ENCODE results near the gene CNTN4.
"Not testable (repeated sequence)": the region's sequence is repeated elsewhere in the genome, so short reads cannot be mapped to it uniquely, and the experiment has no call there.

CNTN4 gene

GRCh38 chr3:2978977-2979732 is 880.5 kb downstream of the CNTN4 start:
- DNase-seq (ENCODE audit: low read depth): no peak
- H3K4me3 ChIP-seq (ENCODE audit: low read length): no peak overlapping the region
- TF ChIP-seq, protein P1, sequence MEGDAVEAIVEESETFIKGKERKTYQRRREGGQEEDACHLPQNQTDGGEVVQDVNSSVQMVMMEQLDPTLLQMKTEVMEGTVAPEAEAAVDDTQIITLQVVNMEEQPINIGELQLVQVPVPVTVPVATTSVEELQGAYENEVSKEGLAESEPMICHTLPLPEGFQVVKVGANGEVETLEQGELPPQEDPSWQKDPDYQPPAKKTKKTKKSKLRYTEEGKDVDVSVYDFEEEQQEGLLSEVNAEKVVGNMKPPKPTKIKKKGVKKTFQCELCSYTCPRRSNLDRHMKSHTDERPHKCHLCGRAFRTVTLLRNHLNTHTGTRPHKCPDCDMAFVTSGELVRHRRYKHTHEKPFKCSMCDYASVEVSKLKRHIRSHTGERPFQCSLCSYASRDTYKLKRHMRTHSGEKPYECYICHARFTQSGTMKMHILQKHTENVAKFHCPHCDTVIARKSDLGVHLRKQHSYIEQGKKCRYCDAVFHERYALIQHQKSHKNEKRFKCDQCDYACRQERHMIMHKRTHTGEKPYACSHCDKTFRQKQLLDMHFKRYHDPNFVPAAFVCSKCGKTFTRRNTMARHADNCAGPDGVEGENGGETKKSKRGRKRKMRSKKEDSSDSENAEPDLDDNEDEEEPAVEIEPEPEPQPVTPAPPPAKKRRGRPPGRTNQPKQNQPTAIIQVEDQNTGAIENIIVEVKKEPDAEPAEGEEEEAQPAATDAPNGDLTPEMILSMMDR (IDR thresholded peaks at IDR 0.05; ENCODE audit: insufficient read depth, low read depth, low read length, missing control alignments): no peak

DNA sequence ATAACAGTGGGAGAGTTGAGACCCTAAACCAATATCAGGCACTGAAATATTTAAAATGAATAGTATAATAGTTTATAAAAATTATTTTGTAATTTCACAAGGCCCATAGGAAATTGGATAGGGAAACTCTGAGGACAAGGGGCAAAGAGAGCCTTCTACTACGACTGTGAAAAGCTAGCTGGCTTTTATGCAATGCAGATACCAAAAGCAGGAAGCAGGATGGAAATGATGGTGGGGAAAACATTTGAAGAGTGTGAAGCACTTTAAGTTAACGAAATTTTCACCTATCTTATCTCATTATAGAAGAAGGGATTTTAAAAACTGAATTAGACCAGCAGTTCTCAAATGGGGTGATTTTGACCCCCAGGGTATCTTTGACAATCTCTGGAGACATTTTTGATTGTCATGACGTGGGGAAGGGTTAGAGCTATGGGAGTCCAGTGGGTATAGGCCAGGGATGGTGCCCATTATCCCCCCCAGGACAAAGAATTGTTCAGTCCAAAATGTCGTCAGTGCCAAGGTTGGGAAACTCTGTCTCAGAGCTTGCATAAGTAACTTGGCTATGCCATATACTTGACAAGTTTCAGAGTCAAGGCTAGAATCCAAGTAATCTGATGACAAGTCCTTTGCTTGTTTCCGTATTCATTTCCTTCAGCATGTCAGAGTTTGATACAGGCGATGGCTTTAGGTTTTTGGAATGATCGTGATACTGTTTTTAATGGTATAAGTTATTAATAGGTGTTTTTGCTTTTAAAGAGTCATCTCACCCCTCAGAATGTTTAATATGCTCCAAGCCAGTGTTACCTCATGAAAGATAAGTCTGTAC is 885.6 kb downstream of the CNTN4 start:
- no peak for DNase-seq (ENCODE audit: low read depth)
- TF ChIP-seq, protein P1 (IDR thresholded peaks at IDR 0.05; ENCODE audit: insufficient read depth, low read depth, low read length, missing control alignments): no peak
- no peak overlapping the region for H3K4me3 ChIP-seq (ENCODE audit: low read length)

GRCh38 chr3:2984831-2985220 is 886.2 kb downstream of the CNTN4 start:
- no peak overlapping the region for H3K4me3 ChIP-seq (ENCODE audit: low read length)
- TF ChIP-seq, protein P1 (IDR thresholded peaks at IDR 0.05; ENCODE audit: insufficient read depth, low read depth, low read length, missing control alignments): no peak

DNA sequence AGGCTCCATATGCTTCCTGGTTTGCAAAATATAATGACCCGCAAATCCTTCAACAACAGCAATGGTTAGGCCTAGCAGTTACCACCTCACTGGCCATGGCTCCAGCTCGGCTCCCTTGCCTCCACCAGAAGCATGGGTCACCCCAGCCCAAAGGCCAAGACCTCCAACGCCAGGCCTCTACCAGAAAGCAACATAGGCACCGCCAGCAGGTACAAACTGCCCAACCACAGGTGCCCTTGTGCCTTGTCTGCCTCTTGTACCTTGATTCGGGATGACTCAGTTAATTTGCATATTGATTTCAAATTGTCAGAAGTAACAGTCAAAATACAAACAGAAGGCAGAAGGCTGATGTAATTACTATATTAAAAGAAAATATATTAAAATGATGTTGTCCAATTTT is 886.8 kb downstream of the CNTN4 start:
- no peak overlapping the region for H3K4me3 ChIP-seq (ENCODE audit: low read length)
- TF ChIP-seq, protein P1 (IDR thresholded peaks at IDR 0.05; ENCODE audit: insufficient read depth, low read depth, low read length, missing control alignments): no peak
- no peak for DNase-seq (ENCODE audit: low read depth)

More at GRCh38 chr3:2984831-2985220, 886.2 kb downstream of the CNTN4 start:
- DNase-seq (ENCODE audit: low read depth): no peak

- TF ChIP-seq, protein P1 (IDR thresholded peaks at IDR 0.05; ENCODE audit: insufficient read depth, low read depth, low read length, missing control alignments): no peak
- H3K4me3 ChIP-seq (ENCODE audit: low read length): no peak overlapping the region
- DNase-seq (ENCODE audit: low read depth): no peak
Measured at GRCh38 chr3:2992534-2992933, 893.9 kb downstream of the CNTN4 start.

- H3K4me3 ChIP-seq (ENCODE audit: low read length); DNase-seq (ENCODE audit: low read depth): not testable (repeated sequence)
Measured at GRCh38 chr3:2993130-2993529, 894.5 kb downstream of the CNTN4 start.

DNA sequence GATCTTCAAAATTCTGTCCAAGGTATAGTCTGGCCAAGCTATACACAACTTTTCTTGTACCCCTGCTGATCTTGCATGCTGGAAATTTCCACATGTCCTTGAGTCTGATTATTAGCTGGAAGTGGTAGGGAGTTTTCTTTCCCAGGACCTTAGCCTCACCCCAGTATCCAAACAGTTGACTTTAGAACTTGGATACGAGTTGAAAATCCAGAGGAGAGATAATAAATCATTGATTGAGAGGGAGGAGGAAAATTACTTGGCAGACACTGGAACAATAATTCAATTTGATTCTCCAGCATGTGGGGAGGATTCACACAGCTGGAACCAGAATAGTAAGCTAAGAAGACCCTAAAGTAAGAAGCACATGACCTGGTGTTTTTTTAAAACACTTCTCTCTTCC is 895.1 kb downstream of the CNTN4 start:
- TF ChIP-seq, protein P1 (IDR thresholded peaks at IDR 0.05; ENCODE audit: insufficient read depth, low read depth, low read length, missing control alignments): no peak
- H3K4me3 ChIP-seq (ENCODE audit: low read length): no peak overlapping the region
- DNase-seq (ENCODE audit: low read depth): no peak

Measured in epithelial cell of esophagus (primary cell).